Stimulated activated CD4-positive, alpha-beta T cell treated with anti-CD3 and anti-CD28 coated beads, Interleukin-4, amount 100 ng/mL, for 4 hours (primary cell): ENCODE results near the gene OR52N2.
A peak's percentile ranks its signal among the peaks of the same experiment; 100 is the strongest.

ENCODE experiments used
- DNase-seq, 2 experiments: peaks; one replicate each; pipeline ENCODE4 v3.0.0-alpha.2; 2020

OR52N2 gene

DNA sequence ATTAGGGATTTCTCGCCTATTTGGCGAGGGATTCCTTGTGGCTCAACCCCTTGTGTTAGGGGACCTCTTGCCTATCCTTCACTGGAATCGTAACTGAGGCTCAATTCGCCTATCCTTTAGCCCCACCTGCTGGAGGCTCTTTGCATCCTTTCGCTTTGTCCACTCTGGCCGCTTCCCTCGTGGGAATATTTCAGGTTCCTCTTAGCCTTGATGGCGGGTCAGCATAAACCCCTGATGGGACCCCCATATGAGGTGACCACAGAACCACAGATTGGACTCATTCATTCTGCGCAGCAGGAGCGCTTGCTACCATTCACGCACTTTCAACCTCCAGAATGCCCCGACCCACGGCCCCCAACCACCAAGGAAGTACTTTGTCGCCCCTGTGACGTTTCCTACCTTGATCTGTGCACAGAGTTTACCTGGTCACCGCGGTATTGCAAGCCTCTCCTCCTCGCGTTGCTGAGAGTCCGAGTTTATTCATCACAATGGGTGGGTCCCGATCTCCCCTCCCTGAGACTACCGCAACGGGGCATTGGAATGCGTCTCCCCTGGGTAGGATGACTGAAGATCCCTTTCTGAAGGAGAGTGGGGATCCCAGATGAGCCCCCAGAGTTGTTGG, at the start of gene OR52N2:
Gene OR52N2, plus strand, starts transcription at position 425 of the 622 bp plus-strand sequence. CDS start 11,412 bp downstream, outside the sequence.
- DNase-seq = peak; percentile 53 to 57

DNA sequence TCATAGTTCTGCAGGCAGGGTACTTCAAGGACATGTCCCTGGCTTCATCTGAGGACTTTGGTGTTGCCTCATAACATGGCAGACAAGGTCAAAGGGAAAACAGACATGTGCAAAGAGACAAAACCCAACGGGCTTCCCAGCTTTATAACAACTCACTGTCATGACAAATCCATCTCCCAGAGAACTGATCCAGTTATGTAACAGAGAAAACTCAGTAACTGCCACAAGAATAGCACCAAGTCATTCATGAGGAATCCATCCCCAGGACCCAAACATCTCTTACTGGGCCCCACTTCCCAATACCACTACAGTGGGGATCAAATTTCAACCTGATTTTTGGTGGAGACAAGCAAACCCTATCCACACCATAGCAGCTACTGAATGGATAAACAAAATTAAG, 41.7 kb upstream of the OR52N2 start:
- DNase-seq = no peak

DNA sequence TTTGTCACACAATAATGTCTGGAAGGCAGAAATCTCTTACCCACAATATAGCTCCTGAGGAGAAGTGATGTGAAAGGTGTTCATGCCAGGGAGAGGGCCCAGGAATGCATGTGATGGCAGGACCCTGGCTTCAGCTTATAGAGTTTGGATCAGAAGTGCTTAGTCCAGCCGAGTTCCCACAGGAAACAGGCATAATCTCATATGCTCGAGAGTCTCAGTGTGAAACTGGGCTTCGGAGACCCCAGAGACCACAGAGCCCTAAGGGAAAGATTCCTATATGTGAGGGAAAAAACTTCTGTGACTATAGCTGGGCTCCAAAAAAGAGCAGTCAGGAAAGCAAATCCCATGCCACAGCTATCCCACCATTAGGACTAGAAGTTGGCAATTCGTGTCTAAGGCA, 25.5 kb upstream of the OR52N2 start, which contains the start of gene OR52N5:
Gene OR52N5, minus strand, starts transcription at position 101 of the 400 bp plus-strand sequence. CDS start 4,721 bp downstream, outside the sequence.
- DNase-seq = no peak

DNA sequence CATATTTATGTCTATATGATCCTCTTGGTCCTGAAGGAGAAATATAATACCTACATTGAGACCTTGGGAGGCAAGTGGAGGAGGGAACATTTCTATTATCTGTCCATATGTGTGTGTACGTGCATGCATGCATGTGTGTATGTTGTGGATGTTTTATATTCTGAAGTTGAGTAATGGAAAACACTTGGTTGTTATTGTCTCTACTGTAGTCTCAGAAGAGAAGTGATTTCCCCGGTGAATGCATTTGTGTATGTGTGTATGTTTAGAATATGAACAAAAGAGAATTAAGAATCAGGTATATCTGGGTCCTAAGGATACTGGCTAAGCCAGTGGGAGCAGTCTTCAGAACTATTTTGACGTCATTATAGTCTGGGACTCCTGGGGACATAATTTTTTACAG, 17.6 kb upstream of the OR52N2 start, which contains the start of gene OR52N1:
Gene OR52N1, minus strand, starts transcription at position 101 of the 400 bp plus-strand sequence. CDS start 2,449 bp downstream, outside the sequence.
- DNase-seq = no peak

DNA sequence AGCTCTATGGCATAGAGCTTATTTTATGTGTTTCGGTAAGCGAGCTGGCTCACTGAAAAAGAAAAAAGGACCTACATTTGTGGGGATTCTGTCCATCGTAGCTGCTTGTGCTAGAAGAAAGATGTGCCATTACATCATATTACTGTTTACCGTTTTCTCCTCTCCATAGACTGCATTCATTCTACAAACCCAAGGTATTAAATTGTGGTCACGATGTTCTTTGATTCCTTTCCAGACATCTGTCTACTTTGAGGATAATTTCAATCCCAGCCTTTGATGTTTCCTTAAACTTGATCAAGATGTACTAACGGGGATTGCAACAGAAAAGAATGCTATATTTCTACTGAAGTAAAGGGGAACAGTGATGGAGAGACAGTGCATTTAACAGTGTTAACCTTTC, 12.2 kb upstream of the OR52N2 start:
- no peak for DNase-seq

DNA sequence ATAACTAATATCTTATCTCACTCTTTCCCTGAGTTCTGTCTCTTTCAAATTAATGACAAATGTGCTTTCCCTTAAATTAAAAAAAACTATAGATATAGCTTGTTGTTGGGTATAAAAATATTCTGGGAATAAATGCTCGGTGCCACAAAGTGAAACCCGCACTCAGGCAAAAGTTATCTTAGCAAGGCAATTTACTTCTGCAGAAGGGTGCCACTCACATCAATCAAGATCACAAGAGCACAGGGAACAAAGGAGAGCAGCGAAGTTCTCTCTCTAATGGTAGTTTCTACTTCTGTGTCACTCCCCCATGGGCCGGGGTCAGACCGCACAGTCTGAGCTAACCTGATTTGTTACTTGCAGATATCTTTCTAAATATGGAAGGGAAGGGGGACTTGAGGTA, 4.7 kb upstream of the OR52N2 start:
- no peak for DNase-seq

DNA sequence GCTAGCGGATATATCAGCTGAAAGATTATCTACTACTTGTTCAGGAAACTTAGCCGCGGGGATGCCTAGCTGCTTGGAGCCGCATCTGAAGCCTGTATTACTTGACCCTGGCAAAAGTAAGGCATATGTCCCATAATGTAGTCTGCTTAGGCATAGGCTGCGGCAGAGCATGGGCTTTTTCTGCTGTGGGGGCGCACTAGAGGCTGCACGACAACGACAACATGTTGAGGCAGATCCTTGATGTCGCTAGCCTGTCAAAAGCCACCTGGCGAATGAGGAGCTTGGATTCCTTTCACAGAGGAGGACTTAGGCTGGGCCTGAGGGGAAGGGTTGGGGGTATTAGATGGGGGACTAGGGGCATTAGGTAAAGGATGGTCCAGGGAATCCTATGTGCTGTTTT, 1.1 kb upstream of the OR52N2 start:
- DNase-seq = no peak

DNA sequence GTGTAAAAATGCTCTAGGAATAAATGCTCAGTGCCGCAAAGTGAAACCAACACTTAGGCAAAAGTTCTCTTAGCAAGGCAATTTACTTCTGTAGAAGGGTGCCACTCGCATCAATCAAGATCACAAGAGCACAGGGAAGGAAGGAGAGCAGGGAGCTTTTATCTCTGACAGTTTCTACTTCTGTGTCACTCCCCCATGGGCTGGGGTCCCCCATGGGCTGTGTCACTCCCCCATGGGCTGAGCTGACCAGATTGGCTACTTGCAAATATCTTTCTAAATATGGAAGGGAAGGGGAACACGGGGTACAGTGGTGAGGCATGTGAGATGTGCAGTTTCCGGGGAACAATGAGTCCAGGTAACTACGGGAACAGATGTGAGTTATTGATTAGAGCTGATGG, 397 bp downstream of the OR52N2 start:
- DNase-seq = no peak

DNA sequence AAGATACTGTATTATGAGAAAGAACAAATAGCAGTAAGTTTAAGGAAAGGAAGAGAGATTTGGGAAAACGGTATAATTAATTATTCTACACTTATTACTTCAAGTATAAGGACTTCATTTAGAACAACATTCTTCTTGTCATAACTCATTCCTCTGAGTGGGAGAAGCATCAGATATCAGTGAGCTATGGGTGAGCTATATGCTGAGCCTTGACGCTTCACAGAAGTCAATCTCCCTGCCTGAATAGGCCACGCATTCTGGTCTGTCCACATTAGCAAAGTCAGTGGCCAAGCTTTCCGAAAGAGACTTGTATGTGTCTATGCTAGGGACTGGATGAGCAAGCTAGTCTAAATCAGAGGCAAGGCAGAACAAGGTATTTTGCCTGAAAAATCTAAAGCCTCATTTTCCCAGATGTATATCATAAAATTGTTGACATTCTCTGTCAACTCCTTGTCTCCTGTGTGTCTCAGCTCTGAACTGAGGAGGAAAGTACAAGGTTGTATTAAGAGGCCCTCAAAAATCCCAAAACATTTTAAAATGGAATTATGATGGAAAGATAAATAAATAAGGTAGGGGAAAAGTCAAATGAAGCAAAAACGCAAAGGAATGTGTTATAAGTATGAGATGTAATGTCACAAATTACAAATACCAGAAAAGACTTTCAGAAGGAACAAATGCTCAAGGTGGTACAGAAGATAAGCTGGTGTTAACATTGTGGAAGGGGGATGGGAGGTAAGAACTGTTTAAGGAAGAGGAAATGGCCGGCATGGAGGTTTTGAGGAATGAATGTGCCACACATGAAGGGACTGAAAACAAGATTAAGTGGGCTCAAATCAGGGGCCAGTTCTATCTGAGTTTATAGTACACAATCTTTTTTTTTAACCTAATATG, 1.4 kb downstream of the OR52N2 start:
- DNase-seq = no peak

DNA sequence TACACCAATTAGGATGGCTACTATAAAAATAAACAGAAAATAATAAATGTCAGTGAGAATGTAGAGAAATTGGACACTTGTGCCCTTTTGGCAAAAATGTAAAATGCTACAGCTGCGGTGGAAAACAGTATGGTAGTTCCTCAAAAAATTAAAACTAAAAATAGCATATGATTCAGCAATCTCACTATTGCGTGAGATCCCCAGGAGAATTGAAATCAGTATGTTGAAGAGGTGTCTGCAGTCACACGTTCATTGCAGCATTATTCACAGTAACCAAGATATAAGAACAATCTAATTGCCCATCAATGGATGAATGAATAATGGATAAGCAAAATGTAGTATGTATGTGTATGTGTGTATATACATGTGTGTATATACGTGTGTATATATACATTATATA, 6.8 kb downstream of the OR52N2 start:
- DNase-seq = no peak

DNA sequence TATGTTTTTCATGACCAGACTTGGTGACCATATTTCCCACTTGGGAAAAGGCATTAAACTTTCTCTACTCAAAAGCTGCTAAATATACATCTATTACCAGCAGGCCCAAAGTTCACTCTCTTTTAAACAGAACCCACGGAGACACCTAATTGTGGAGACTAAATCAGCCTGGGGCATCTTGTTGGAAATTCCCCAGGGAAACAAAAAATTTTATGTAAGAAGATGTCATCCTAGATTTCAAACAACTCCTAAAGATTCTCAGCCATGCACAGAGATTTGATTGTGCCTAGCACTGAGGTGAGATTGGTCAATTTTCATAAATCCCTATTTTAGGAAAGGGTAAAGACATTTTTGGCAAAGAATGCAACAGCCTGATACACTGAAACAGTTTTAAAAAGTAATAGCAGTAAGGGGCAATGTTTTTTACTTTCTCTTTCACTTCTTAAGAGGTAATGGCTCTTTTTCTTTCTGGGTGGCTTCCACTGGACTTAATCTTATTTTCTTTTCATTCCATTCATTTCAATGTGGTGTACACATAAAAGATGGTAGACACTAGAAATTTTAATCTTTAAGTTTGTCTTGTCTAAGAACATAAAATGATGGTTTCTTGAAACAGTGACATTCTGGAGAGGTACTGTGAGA, 9.6 kb downstream of the OR52N2 start:
- no peak for DNase-seq

DNA sequence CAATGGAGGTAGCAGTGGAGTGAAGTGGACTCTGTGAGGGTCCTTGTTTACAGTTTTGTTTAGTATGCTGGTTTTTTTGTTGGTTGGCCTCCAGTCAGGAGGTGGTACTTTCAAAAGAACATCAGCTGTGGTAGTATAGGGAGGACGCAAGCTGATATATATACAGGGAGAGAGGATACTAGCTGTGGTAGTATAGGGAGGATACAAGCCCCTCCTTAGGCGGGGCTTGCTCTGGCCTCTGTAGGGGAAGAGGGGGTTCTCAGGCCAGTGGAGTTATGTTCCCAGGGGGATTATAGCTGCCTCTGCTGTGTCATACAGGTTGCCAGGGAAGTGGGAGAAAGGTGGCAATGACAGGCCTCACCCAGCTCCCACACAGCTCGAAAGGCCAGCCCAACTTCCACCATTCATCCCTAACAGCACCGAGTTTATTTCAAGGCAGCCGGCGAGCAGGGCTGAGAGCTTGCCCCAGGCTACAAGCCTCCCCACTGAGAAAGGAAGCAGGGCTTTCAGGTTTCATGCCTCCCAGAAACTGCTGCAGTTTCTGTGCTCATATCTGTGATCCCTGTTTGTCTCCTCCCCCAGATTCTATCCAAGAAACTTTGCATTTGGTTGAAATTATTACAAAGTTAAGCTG, 22.6 kb downstream of the OR52N2 start:
- DNase-seq = no peak

DNA sequence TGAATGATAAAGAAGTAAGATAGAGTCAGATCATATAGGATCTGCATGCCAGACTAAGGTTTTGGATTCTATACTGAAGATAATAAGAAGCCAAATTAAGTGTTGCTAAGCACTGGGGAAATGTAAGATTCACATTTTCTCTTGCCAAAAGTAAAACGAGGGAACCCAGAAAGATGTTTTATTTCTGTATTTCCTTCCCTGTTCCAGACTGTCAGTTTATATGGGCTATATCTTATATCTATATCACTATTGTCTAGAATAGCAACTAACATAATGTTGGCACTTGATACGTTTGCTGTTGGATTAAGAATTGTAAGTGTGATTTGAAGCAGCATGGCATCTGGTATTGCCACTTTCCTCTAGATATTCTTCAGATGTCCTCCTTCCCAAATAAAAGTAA, 24.7 kb downstream of the OR52N2 start:
- DNase-seq = no peak

DNA sequence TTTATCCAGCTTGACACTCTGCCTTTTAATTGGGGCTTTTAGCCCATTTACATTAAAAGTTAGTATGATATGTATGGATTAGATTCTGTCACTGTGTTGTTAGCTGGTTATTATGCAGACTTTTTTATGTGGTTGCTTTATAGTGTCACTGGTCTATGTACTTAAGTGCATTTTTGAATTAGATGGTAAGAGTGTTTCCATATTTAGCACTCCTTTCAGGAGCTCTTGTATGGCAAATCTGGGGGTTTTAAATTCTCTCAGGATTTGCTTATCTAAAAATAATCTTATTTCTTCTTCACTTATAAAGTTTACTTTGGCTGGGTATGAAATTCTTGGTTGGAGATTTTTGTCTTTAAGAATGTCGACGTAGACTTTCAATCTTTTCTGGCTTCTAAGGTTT, 29.0 kb downstream of the OR52N2 start:
- DNase-seq = no peak

DNA sequence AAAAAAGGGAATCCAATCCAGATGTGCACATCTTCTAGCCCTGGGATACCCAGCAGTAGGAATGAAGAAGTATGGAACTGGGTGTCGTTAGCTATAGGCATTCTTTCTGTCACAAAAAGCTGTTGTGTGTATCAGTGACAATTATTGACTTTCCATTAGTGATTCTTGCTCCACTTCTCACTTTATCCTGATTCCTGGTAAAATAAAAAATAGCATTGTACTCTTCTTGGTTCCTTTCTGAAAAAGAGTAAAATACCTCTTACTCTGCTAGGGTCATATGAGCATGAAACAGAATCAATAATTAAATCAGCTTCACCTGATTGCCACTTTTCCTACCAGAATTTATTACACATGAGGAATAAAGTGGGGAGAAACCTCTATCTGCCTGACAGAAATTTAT, 33.1 kb downstream of the OR52N2 start, which contains the start of gene OR52E6:
Gene OR52E6, minus strand, starts transcription at position 101 of the 400 bp plus-strand sequence. Its CDS starts 0 bp downstream, at position 101.
- no peak for DNase-seq

DNA sequence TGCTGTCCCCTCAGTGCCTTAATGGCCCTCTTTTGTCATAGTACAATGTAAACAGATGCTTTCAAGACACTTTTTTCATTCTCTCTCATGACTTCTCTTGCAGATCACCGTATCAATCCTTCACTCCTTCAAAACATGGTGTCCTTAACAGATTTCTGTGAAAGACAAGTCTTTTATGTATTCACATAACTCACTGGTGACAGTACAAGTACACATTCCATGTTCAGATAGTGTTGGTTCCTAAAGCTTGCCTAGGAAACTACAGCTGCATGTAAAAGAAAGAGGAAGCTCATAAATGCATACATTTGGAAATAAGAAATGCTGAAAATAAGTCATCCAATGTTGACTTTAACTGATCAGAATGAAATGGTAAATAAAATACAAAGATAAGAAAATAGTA, 38.0 kb downstream of the OR52N2 start:
- no peak for DNase-seq

DNA sequence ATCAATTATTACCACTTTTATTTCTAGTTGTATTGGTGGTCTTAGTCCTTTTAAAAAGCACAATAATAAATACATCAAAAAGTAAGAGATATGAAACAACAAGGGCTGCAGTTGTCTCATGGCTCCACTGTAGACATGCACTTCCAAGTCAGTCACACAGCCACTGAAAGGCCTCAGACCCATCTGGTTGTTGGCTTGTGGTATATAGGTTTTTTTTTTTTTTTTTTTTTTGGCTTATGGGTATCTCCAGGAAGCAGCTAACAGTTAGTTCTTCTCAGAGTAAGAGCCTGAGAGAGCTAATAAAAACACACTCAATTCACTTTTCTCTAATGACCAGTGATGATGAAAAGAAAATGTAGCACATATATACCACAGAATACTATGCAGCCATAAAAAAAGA, 39.0 kb downstream of the OR52N2 start:
- DNase-seq = no peak

DNA sequence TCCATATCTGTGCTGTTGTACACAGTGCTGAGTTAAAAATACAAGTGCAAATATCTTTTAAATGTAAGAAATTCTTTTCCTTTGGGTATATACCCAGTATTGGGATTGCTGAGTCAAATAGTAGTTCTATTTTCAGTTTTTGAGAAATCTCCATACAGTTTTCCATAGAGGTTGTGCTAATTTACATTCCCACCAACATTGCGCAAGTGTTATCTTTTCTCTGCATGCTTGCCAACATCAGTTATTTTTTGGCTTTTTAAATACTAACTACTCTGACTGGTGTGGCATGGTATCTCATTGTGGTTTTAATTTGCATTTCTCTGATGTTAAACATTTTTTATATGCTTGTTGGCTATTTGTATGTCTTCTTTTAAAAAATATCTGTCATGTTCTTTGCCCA, 42.3 kb downstream of the OR52N2 start:
- DNase-seq = no peak

DNA sequence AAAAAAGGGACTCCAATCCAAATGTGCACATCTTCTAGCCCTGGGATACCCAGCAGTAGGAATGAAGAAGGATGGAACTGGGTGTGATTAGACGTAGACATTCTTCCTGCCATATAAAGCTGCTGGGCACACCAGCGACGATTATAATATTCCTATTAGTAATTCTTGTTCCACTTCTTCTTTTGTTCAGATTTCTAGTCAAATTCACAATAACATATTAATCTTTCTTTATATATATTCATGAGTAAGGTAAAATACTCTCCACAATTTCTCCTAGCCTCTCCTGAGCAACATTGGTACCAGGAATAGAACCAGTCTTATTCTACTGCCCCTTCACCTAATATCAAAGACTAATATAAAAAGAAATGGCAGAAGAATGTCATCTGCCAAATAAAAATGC, 48.9 kb downstream of the OR52N2 start, which contains the start of gene OR52E8:
Gene OR52E8, minus strand, starts transcription at position 101 of the 400 bp plus-strand sequence. Its CDS starts 0 bp downstream, at position 101.
- no peak for DNase-seq

DNA sequence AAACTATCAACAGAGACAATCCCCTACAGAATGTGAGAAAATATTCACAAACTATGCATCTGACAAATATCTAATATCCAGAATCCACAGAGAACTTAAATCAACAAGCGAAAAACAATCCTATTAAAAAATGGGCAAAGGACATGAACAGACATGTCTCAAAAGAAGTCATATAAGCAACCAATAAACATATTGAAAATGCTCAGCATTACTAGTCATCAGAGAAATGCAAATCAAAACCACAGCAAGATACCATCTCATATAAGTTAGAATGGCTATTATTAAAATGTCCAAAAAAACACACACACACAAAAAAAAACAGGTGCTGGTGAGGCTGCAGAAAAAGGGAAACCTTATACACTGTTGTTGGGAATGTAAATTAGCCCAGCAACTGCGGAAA, 57.1 kb downstream of the OR52N2 start:
- no peak for DNase-seq
